ENCODE results near the gene RBP7.

DNA sequence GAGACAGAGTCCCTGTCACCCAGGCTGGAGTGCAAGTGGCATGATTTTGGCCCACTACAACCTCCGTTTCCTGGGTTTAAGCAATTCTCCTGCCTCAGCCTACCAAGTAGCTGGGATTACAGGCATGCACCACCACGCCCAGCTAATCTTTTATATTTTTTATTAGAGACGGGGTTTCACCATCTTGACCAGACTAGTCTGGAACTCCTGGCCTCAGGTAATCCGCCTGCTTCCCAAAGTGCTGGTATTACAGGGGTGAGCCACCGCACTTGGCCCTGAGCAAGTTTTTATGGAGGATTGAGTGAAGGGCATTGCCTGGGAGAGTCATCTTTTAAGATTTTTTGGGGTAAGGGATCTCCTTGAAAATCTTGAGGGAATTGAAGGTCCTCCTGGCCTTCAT lies 64.2 kb downstream of the RBP7 start:
- TF ChIP-seq, protein P1, sequence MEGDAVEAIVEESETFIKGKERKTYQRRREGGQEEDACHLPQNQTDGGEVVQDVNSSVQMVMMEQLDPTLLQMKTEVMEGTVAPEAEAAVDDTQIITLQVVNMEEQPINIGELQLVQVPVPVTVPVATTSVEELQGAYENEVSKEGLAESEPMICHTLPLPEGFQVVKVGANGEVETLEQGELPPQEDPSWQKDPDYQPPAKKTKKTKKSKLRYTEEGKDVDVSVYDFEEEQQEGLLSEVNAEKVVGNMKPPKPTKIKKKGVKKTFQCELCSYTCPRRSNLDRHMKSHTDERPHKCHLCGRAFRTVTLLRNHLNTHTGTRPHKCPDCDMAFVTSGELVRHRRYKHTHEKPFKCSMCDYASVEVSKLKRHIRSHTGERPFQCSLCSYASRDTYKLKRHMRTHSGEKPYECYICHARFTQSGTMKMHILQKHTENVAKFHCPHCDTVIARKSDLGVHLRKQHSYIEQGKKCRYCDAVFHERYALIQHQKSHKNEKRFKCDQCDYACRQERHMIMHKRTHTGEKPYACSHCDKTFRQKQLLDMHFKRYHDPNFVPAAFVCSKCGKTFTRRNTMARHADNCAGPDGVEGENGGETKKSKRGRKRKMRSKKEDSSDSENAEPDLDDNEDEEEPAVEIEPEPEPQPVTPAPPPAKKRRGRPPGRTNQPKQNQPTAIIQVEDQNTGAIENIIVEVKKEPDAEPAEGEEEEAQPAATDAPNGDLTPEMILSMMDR (conservative IDR thresholded peaks at IDR 0.05): no peak
- no peak for TF ChIP-seq ZFX (IDR thresholded peaks at IDR 0.05)

Measured in C4-2B (cell line).